Cardiac ventricle fibroblast (primary cell): Measurements from ENCODE around the gene GALR3. TPM values are rescaled to one million over a fixed set of nuclear protein-coding genes. Genes with fewer than 3 reads are reported as not detected.

Source experiments
- total RNA-seq: library from RNA; depleted of rRNA; stranded (reverse); fragments of >200 nt; gene quantifications from 2 replicates; pipeline ENCODE4 v1.2.3, GENCODE V29; 2015

The GALR3 gene
- total RNA-seq: 0.62 TPM in 1 of 2 replicates, not detected in the other

GRCh38 chr22:37823134-37823985 is at the start of gene GALR3:
TSS of gene GALR3 (plus strand) at chr22:37823382. CDS start at chr22:37823407, 25 bp downstream.

DNA sequence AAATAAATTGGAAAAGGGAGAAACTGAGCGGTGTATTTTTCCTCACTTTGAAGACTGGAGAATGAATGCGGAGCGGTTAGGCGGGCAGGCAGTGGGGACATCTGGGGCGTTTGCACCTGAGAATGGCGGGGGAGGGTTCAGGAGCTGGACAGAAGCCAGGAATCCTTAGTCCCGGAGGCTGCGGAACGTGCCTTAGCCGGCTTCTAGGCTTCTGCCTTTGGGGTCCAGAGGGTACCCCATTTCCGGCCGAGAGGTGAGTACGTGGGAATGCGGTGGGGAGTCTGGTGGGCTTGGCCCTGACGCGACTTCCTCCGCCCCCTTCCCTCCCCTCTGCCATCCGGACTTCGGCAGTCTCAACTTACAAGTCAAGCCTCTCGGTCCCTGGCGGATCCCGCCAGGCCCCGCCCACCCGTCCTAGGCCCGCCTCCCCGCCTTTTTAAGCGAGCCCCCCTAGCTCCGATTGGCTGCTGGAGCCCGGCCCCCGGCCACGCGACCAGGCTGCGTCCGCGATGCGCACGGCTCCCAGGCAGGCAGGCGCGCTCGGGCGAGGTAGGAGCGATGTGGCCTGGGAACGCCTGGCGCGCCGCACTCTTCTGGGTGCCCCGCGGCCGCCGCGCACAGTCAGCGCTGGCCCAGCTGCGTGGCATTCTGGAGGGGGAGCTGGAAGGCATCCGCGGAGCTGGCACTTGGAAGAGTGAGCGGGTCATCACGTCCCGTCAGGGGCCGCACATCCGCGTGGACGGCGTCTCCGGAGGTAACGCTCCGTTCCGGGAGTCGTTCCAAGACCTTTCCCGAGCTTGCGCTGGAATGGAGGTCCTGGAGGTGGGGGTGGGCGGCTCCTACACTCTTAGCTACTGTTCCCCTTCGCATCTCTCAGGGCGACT is 15.5 kb upstream of the GALR3 start, which contains the start of gene GCAT:
Gene GCAT, plus strand, starts transcription at position 525 of the 884 bp plus-strand sequence. Its CDS starts 34 bp downstream, at position 559.

DNA sequence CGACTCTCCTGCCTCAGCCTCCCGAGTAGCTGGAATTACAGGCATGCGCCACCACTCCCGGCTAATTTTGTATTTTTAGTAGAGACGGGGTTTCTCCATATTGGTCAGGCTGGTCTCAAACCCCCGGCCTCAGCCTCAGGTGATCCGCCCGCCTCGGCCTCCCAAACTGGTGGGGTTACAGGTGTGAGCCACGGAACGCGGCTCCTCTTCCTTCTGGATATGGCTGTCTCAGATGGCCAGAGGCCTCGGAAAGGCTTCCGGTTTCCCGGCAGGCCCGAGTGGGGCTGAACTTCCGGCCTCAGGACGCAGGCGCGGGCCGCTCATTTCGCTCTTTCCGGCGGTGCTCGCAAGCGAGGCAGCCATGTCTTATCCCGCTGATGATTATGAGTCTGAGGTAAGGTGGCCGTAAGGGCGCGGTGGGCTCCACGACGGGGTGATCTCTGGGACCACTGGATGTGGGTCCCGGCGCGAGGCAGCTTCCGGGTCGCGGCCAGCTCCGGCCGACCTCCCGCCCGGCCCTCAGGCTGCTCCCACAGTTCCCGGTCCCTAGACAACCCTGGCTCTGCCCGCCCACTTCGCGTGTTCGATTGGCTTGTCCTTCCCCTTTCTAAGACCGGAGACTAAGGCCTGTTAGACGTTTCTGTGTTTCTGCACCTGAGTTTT is 26.0 kb downstream of the GALR3 start, which contains the start of gene EIF3L:
Gene EIF3L, plus strand, starts transcription at position 331 of the 663 bp plus-strand sequence. Its CDS starts 31 bp downstream, at position 362.

Other genes starting within 250 kb of the GALR3 start
- not detected in 2 replicates for gene LGALS2, start 243.3 kb upstream of the GALR3 start, total RNA-seq
- gene GGA1, start 214.5 kb upstream of the GALR3 start, total RNA-seq: 18.8 and 20.7 TPM in 2 replicates
- 14.5 and 16.0 TPM in 2 replicates for gene SH3BP1, start 183.7 kb upstream of the GALR3 start, total RNA-seq
- gene PDXP, start 164.7 kb upstream of the GALR3 start, total RNA-seq: 6.5 and 9.9 TPM in 2 replicates
- 4,931 and 6,137 TPM in 2 replicates for gene LGALS1, start 147.7 kb upstream of the GALR3 start, total RNA-seq
- gene NOL12, start 137.0 kb upstream of the GALR3 start, total RNA-seq: 12.9 and 28.6 TPM in 2 replicates
- 120 and 124 TPM in 2 replicates for gene TRIOBP, start 126.3 kb upstream of the GALR3 start, total RNA-seq
- gene GCAT, start 15.4 kb upstream of the GALR3 start, total RNA-seq: 26.2 and 42.1 TPM in 2 replicates
- gene ANKRD54, start 21.0 kb downstream of the GALR3 start, total RNA-seq: 29.6 and 39.3 TPM in 2 replicates
- gene EIF3L, start 26.0 kb downstream of the GALR3 start, total RNA-seq: 351 and 413 TPM in 2 replicates
- gene MICALL1, start 82.9 kb downstream of the GALR3 start, total RNA-seq: 24.8 and 26.9 TPM in 2 replicates
- 0.12 and 0.49 TPM in 2 replicates for gene C22orf23, start 130.2 kb downstream of the GALR3 start, total RNA-seq
- 65.2 and 110 TPM in 2 replicates for gene POLR2F, start 130.3 kb downstream of the GALR3 start, total RNA-seq
- not detected in 2 replicates for gene SOX10, start 161.2 kb downstream of the GALR3 start, total RNA-seq
- 6.1 and 12.9 TPM in 2 replicates for gene PICK1, start 234.0 kb downstream of the GALR3 start, total RNA-seq